OCI-LY1 (cell line): ENCODE data around the gene IRF1.

Experiments
- H2AFZ ChIP-seq: fragments of 200-600 bp; sonication (generic), shearing (Covaris generic); 2 replicates; pipeline ENCODE4 v1.6.0; 2014; ENCODE audit warnings: antibody characterized with exemption, mild to moderate bottlenecking, low read length
- H3F3A ChIP-seq: fragments of 200-600 bp; sonication (generic), shearing (Covaris generic); 2 replicates; pipeline ENCODE4 v1.6.0; 2014; ENCODE audit warnings: mild to moderate bottlenecking, antibody characterized with exemption, low read length, moderate library complexity; ENCODE audit not compliant: insufficient read depth
- H3K27ac ChIP-seq: fragments of 200-600 bp; sonication (generic); 2 replicates; pipeline ENCODE4 v1.5.1; 2014; ENCODE audit warnings: low read length, mixed run types, mild to moderate bottlenecking, low read depth; ENCODE audit not compliant: poor library complexity, severe bottlenecking
- H3K27me3 ChIP-seq: fragments of 200-600 bp; sonication (generic); 2 replicates; pipeline ENCODE4 v1.6.0; 2014; ENCODE audit warnings: antibody characterized with exemption, mild to moderate bottlenecking, low read length, moderate library complexity; ENCODE audit not compliant: insufficient read depth
- H3K36me3 ChIP-seq: fragments of 200-600 bp; sonication (generic); 2 replicates; pipeline ENCODE4 v1.6.1; 2014; ENCODE audit warnings: mild to moderate bottlenecking, antibody characterized with exemption, low read length, moderate library complexity, mixed read lengths; ENCODE audit not compliant: insufficient read depth
- H3K4me1 ChIP-seq: fragments of 200-600 bp; sonication (generic); 2 replicates; pipeline ENCODE4 v1.5.1; 2014; ENCODE audit warnings: mild to moderate bottlenecking, low read length, moderate library complexity; ENCODE audit not compliant: insufficient read depth, severe bottlenecking
- H3K4me2 ChIP-seq: fragments of 200-600 bp; sonication (generic), shearing (Covaris generic); 2 replicates; pipeline ENCODE4 v1.6.1; 2014; ENCODE audit warnings: low read length
- H3K4me3 ChIP-seq: fragments of 200-600 bp; sonication (generic); 2 replicates; pipeline ENCODE4 v1.5.1; 2014; ENCODE audit warnings: low read length, low read depth, mild to moderate bottlenecking, mixed read lengths; ENCODE audit not compliant: poor library complexity, severe bottlenecking
- H3K79me2 ChIP-seq: fragments of 200-600 bp; shearing (Covaris generic); 2 replicates; pipeline ENCODE4 v1.6.1; 2016; ENCODE audit warnings: mixed run types, low read length, mixed read lengths; ENCODE audit not compliant: insufficient read depth
- H3K9ac ChIP-seq: fragments of 200-600 bp; sonication (generic), shearing (Covaris generic); 2 replicates; pipeline ENCODE4 v1.6.1; 2014; ENCODE audit warnings: mild to moderate bottlenecking, low read length, mixed read lengths
- H3K9me2 ChIP-seq: fragments of 200-600 bp; sonication (generic), shearing (Covaris generic); 2 replicates; pipeline ENCODE4 v1.6.1; 2014; ENCODE audit warnings: low read depth, mild to moderate bottlenecking, low read length, mixed read lengths
- H3K9me3 ChIP-seq: fragments of 200-600 bp; shearing (Covaris generic); 2 replicates; pipeline ENCODE4 v1.6.1; 2014; ENCODE audit warnings: low read length, mixed read lengths
- H4K20me1 ChIP-seq: fragments of 200-600 bp; sonication (generic), shearing (Covaris generic); 2 replicates; pipeline ENCODE4 v1.6.0; 2016; ENCODE audit warnings: mild to moderate bottlenecking, low read length; ENCODE audit not compliant: insufficient read depth
- CTCF ChIP-seq: fragments of 200-600 bp; sonication (generic), shearing (Covaris generic); IDR thresholded peaks from 2 replicates; pipeline ENCODE4 v1.5.1; 2017; ENCODE audit warnings: mild to moderate bottlenecking, antibody characterized with exemption, low read length, moderate library complexity, mixed read lengths
- EZH2 ChIP-seq: fragments of 200-600 bp; sonication (generic), shearing (Covaris generic); IDR thresholded peaks from 2 replicates; pipeline ENCODE4 v1.8.0; 2017; ENCODE audit warnings: borderline replicate concordance, mixed run types, mild to moderate bottlenecking, antibody characterized with exemption, low read length, moderate library complexity, mixed read lengths

Gene IRF1

GRCh38 chr5:132459031-132459982 is 31.3 kb downstream of the IRF1 start:
- H3K27ac ChIP-seq: no peak overlapping the region

GRCh38 chr5:132458651-132459030 is 31.9 kb downstream of the IRF1 start:
- no peak overlapping the region for H2AFZ ChIP-seq
- no peaks in the 10 kb centered on the region for H3K36me3 ChIP-seq
- TF ChIP-seq CTCF (no peak), EZH2 (no peak)
- no peaks in the 10 kb centered on the region for H3K9me2 ChIP-seq
- no peaks in the 10 kb centered on the region; the same call in 1 of the 2 replicates for H3K27me3 ChIP-seq
- no peak overlapping the region for H3K9ac ChIP-seq
- no peak overlapping the region for H3K27ac ChIP-seq
- no peaks in the 10 kb centered on the region for H4K20me1 ChIP-seq
- H3K9me3 ChIP-seq: no peaks in the 10 kb centered on the region
- no peak overlapping the region for H3K4me3 ChIP-seq
- H3K4me1 ChIP-seq: peaks cover 35% of the 10 kb centered on the region
- no peaks in the 10 kb centered on the region for H3K79me2 ChIP-seq
- H3F3A ChIP-seq: no peaks in the 10 kb centered on the region
- H3K4me2 ChIP-seq: no peak overlapping the region

More at GRCh38 chr5:132459031-132459982, 31.3 kb downstream of the IRF1 start:
- Histone ChIP-seq H3K36me3 (no peaks in the 10 kb centered on the region), H3K9me2 (no peaks in the 10 kb centered on the region), H3F3A (no peaks in the 10 kb centered on the region), H3K4me2 (no peak overlapping the region), H3K27me3 (no peaks in the 10 kb centered on the region; the same call in 1 of the 2 replicates), H4K20me1 (no peaks in the 10 kb centered on the region), H3K79me2 (no peaks in the 10 kb centered on the region), H2AFZ (no peak overlapping the region), H3K4me3 (no peak overlapping the region), H3K4me1 (peaks cover 39% of the 10 kb centered on the region), H3K9ac (no peak overlapping the region), H3K9me3 (no peaks in the 10 kb centered on the region)
- no peak for TF ChIP-seq EZH2
- no peak for TF ChIP-seq CTCF

GRCh38 chr5:132458226-132458560 is 32.4 kb downstream of the IRF1 start:
- Histone ChIP-seq H3K9me3 (no peaks in the 10 kb centered on the region), H3K36me3 (no peaks in the 10 kb centered on the region), H3K9me2 (no peaks in the 10 kb centered on the region), H3K9ac (no peak overlapping the region), H2AFZ (no peak overlapping the region), H3K27ac (no peak overlapping the region), H3F3A (no peaks in the 10 kb centered on the region), H4K20me1 (no peaks in the 10 kb centered on the region), H3K4me3 (no peak overlapping the region), H3K4me1 (peaks cover 35% of the 10 kb centered on the region), H3K27me3 (no peaks in the 10 kb centered on the region; the same call in 1 of the 2 replicates), H3K79me2 (no peaks in the 10 kb centered on the region), H3K4me2 (no peak overlapping the region)
- no peak for TF ChIP-seq EZH2
- TF ChIP-seq CTCF: no peak
